GM23338 (cell line): Measurements from ENCODE around the gene ADAT1. TPM values are rescaled to one million over a fixed set of nuclear protein-coding genes. Genes with fewer than 3 reads are reported as not detected.

Experiments used
- ATAC-seq: fragments of 200-7000 bp; cut with Tn5 transposase; 3 replicates; pipeline ENCODE4 v1.9.1; 2020
- DNase-seq: peaks from one replicate; pipeline ENCODE4 v3.0.0-alpha.2; 2015; ENCODE audit warnings: low spot score
- H2AFZ ChIP-seq: fragments of 200-600 bp; sonication (generic); 2 replicates; pipeline ENCODE4 v1.8.0; 2016; ENCODE audit warnings: antibody characterized with exemption, mild to moderate bottlenecking, moderate library complexity
- H3F3A ChIP-seq: fragments of 200-600 bp; sonication (generic); replicated peaks from 2 replicates; pipeline ENCODE4 v1.8.0; 2017; ENCODE audit warnings: antibody characterized with exemption, mixed run types, low read depth
- H3K27ac ChIP-seq: fragments of 200-600 bp; sonication (generic); 2 replicates; pipeline ENCODE4 v1.6.1; 2016; ENCODE audit warnings: low read depth
- H3K27me3 ChIP-seq: fragments of 200-600 bp; sonication (generic); 2 replicates; pipeline ENCODE4 v1.8.0; 2016; ENCODE audit warnings: mild to moderate bottlenecking, mixed run types, moderate library complexity; ENCODE audit not compliant: insufficient read depth
- H3K36me3 ChIP-seq: fragments of 200-600 bp; sonication (generic); 2 replicates; pipeline ENCODE4 v1.8.0; 2016; ENCODE audit warnings: mild to moderate bottlenecking; ENCODE audit not compliant: insufficient read depth
- H3K4me1 ChIP-seq: fragments of 200-600 bp; sonication (generic); 2 replicates; pipeline ENCODE4 v1.8.0; 2016; ENCODE audit warnings: mild to moderate bottlenecking, moderate library complexity; ENCODE audit not compliant: insufficient read depth
- H3K4me2 ChIP-seq: fragments of 200-600 bp; sonication (generic); 2 replicates; pipeline ENCODE4 v1.7.1; 2017; ENCODE audit warnings: mixed run types
- H3K4me3 ChIP-seq: fragments of 200-600 bp; sonication (generic); 2 replicates; pipeline ENCODE4 v1.6.1; 2016; ENCODE audit warnings: mixed run types
- H3K79me2 ChIP-seq: fragments of 200-600 bp; sonication (generic); replicated peaks from 2 replicates; pipeline ENCODE4 v1.8.0; 2017; ENCODE audit warnings: mild to moderate bottlenecking; ENCODE audit not compliant: insufficient read depth
- H3K9me2 ChIP-seq: fragments of 200-600 bp; sonication (generic); 2 replicates; pipeline ENCODE4 v1.8.0; 2017; ENCODE audit not compliant: insufficient read depth
- H4K20me1 ChIP-seq: fragments of 200-600 bp; sonication (generic); replicated peaks from 2 replicates; pipeline ENCODE4 v1.8.0; 2017; ENCODE audit warnings: mild to moderate bottlenecking; ENCODE audit not compliant: insufficient read depth
- H3K27ac Mint-ChIP-seq: 2 replicates; pipeline ENCODE4 v1.8.0; 2020; ENCODE audit warnings: inconsistent platforms, mild to moderate bottlenecking, moderate library complexity, mixed read lengths
- H3K27me3 Mint-ChIP-seq: 3 replicates; pipeline ENCODE4 v1.8.0; 2022; ENCODE audit warnings: low read depth, mild to moderate bottlenecking, moderate library complexity, mixed read lengths, inconsistent platforms; ENCODE audit not compliant: insufficient read depth, poor library complexity
- H3K36me3 Mint-ChIP-seq: 3 replicates; pipeline ENCODE4 v1.8.0; 2021; ENCODE audit warnings: low read depth, mild to moderate bottlenecking, inconsistent platforms, moderate library complexity, mixed read lengths
- H3K4me1 Mint-ChIP-seq: 3 replicates; pipeline ENCODE4 v1.8.0; 2020; ENCODE audit warnings: mild to moderate bottlenecking, inconsistent platforms, mixed read lengths
- H3K4me3 Mint-ChIP-seq: 3 replicates; pipeline ENCODE4 v1.8.0; 2021; ENCODE audit warnings: moderate library complexity, mild to moderate bottlenecking, inconsistent platforms, mixed read lengths
- H3K9me3 Mint-ChIP-seq: 3 replicates; pipeline ENCODE4 v1.8.0; 2020; ENCODE audit warnings: moderate library complexity, mild to moderate bottlenecking, inconsistent platforms, mixed read lengths
- CREB1 ChIP-seq: fragments of 250-450 bp; sonication (Bioruptor Pico); IDR thresholded peaks from 2 replicates; pipeline ENCODE4 v1.5.0; 2020; ENCODE audit warnings: low read depth, mild to moderate bottlenecking, moderate library complexity
- ETS1 ChIP-seq: IDR thresholded peaks from 2 replicates; pipeline ENCODE4 v1.6.1; 2016; ENCODE audit warnings: antibody characterized with exemption
- EZH2 ChIP-seq: fragments of 200-600 bp; sonication (generic); IDR thresholded peaks from one replicate; pipeline ENCODE4 v1.8.0; 2017; ENCODE audit warnings: antibody characterized with exemption, mild to moderate bottlenecking, low read depth; ENCODE audit not compliant: unreplicated experiment
- EZH2phosphoT487 ChIP-seq: fragments of 200-600 bp; sonication (generic); IDR thresholded peaks from one replicate; pipeline ENCODE4 v1.8.1; 2018; ENCODE audit warnings: antibody characterized with exemption; ENCODE audit not compliant: unreplicated experiment
- JUNB ChIP-seq: IDR thresholded peaks from one replicate; pipeline ENCODE4 v1.6.1; 2016; ENCODE audit warnings: antibody characterized with exemption; ENCODE audit not compliant: unreplicated experiment
- NANOG ChIP-seq: IDR thresholded peaks from 2 replicates; pipeline ENCODE4 v1.6.1; 2016; ENCODE audit warnings: antibody characterized with exemption, borderline replicate concordance
- POLR2AphosphoS5 ChIP-seq: IDR thresholded peaks from 2 replicates; pipeline ENCODE4 v1.6.1; 2016; ENCODE audit warnings: antibody characterized with exemption, low read depth
- STAT1 ChIP-seq: IDR thresholded peaks from one replicate; pipeline ENCODE4 v1.6.1; 2016; ENCODE audit warnings: antibody characterized with exemption; ENCODE audit not compliant: unreplicated experiment
- ZNF114 ChIP-seq: fragments of 250-450 bp; sonication (Bioruptor Pico); IDR thresholded peaks from 2 replicates; pipeline ENCODE4 v1.5.0; 2020; ENCODE audit warnings: mild to moderate bottlenecking, moderate library complexity
- ZNF331 ChIP-seq: fragments of 250-450 bp; sonication (Bioruptor Pico); IDR thresholded peaks from 2 replicates; pipeline ENCODE4 v1.5.0; 2020; ENCODE audit warnings: low read depth, mild to moderate bottlenecking, moderate library complexity
- ZNF462 ChIP-seq: fragments of 250-450 bp; sonication (Bioruptor Pico); IDR thresholded peaks from 2 replicates; pipeline ENCODE4 v1.5.0; 2020; ENCODE audit warnings: mild to moderate bottlenecking, moderate library complexity
- polyA plus RNA-seq: library from polyadenylated mRNA; unstranded; fragments of >200 nt; fragmentation: Nextera tagmentation; extraction: Ambion mirVana; gene quantifications from 2 replicates; pipeline ENCODE4 v1.2.1, GENCODE V29; 2016
- total RNA-seq: library from RNA; depleted of rRNA; stranded (reverse); fragments of >200 nt; shearing (Covaris generic); gene quantifications from 2 replicates; pipeline ENCODE4 v1.2.3, GENCODE V29; 2014
- TF ChIP-seq, protein P1 (sequence below): IDR thresholded peaks from one replicate; pipeline ENCODE4 v1.6.1; 2018; ENCODE audit warnings: antibody characterized with exemption; ENCODE audit not compliant: unreplicated experiment
- TF ChIP-seq, protein P2 (sequence below), 2 experiments: fragments of 200-600 bp in 1 of 2; sonication (generic) in 1 of 2; conservative IDR thresholded peaks; 2 replicates each; pipeline versions ENCODE4 v1.5.1 to v1.6.1; 2016 to 2017; ENCODE audit warnings: antibody characterized with exemption in 2 of 2, low read depth in 2 of 2, mild to moderate bottlenecking in 2 of 2, moderate library complexity in 1 of 2

The ADAT1 gene
- total and polyA plus RNA-seq, 2 experiments from 2014 or later, result 17.4 to 53.6 TPM

DNA sequence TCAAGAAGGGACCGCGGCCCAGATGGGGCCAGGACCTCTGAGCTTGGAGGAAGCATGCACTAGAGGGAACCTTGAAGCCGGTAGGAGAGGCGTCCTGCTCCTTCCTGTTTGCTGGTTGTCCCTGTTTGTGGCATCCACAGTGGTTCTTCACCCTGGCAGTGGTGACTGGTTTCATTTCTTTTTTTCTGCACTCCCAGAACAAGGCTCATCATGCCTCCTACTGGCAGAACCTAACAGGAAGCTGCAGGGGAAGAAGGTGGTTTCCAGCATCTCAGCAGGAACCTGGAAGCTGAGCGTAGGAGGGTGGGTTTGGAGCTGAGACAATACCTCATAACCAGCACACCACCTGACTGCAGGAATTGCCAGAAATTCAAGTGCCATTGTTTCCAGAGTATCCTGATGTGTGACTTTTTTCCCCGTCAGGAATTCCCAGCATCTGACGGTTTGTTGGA is 72.8 kb downstream of the ADAT1 start:
- H3K9me3 Mint-ChIP-seq, result no peaks in the 10 kb centered on the region
- Histone ChIP-seq H3K4me2 (no peak overlapping the region), H3K79me2 (no peaks in the 10 kb centered on the region; the same call in 1 of the 2 replicates), H3K4me3 (no peak overlapping the region), H3K27ac (no peak overlapping the region; the same call in 1 of the 2 replicates), H3K9me2 (no peaks in the 10 kb centered on the region), H3K27me3 (no peaks in the 10 kb centered on the region), H2AFZ (no peak overlapping the region), H3F3A (no peaks in the 10 kb centered on the region), H3K4me1 (peaks cover 4% of the 10 kb centered on the region; the same call in 1 of the 2 replicates), H4K20me1 (no peaks in the 10 kb centered on the region), H3K36me3 (no peaks in the 10 kb centered on the region)
- DNase-seq (peak; percentile 89), ATAC-seq (peak; percentile 82)
- no peaks in the 10 kb centered on the region for H3K36me3 Mint-ChIP-seq
- peaks cover 5% of the 10 kb centered on the region for H3K27me3 Mint-ChIP-seq
- no peak for TF ChIP-seq ZNF114 (CRISPR knock-in tag)
- no peak for TF ChIP-seq ZNF331 (CRISPR knock-in tag)
- TF ChIP-seq CREB1 (CRISPR knock-in tag), result no peak
- no peak for TF ChIP-seq POLR2AphosphoS5
- TF ChIP-seq, protein P1, sequence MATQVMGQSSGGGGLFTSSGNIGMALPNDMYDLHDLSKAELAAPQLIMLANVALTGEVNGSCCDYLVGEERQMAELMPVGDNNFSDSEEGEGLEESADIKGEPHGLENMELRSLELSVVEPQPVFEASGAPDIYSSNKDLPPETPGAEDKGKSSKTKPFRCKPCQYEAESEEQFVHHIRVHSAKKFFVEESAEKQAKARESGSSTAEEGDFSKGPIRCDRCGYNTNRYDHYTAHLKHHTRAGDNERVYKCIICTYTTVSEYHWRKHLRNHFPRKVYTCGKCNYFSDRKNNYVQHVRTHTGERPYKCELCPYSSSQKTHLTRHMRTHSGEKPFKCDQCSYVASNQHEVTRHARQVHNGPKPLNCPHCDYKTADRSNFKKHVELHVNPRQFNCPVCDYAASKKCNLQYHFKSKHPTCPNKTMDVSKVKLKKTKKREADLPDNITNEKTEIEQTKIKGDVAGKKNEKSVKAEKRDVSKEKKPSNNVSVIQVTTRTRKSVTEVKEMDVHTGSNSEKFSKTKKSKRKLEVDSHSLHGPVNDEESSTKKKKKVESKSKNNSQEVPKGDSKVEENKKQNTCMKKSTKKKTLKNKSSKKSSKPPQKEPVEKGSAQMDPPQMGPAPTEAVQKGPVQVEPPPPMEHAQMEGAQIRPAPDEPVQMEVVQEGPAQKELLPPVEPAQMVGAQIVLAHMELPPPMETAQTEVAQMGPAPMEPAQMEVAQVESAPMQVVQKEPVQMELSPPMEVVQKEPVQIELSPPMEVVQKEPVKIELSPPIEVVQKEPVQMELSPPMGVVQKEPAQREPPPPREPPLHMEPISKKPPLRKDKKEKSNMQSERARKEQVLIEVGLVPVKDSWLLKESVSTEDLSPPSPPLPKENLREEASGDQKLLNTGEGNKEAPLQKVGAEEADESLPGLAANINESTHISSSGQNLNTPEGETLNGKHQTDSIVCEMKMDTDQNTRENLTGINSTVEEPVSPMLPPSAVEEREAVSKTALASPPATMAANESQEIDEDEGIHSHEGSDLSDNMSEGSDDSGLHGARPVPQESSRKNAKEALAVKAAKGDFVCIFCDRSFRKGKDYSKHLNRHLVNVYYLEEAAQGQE, result no peak
- TF ChIP-seq NANOG, result no peak
- TF ChIP-seq EZH2phosphoT487, result no peak
- TF ChIP-seq ZNF462 (CRISPR knock-in tag), result no peak
- no peak for TF ChIP-seq STAT1
- TF ChIP-seq ETS1, result 0 out of 2 replicates have a peak, but pooled peaks have one; percentile 38
- no peak for TF ChIP-seq JUNB
- TF ChIP-seq, protein P2, sequence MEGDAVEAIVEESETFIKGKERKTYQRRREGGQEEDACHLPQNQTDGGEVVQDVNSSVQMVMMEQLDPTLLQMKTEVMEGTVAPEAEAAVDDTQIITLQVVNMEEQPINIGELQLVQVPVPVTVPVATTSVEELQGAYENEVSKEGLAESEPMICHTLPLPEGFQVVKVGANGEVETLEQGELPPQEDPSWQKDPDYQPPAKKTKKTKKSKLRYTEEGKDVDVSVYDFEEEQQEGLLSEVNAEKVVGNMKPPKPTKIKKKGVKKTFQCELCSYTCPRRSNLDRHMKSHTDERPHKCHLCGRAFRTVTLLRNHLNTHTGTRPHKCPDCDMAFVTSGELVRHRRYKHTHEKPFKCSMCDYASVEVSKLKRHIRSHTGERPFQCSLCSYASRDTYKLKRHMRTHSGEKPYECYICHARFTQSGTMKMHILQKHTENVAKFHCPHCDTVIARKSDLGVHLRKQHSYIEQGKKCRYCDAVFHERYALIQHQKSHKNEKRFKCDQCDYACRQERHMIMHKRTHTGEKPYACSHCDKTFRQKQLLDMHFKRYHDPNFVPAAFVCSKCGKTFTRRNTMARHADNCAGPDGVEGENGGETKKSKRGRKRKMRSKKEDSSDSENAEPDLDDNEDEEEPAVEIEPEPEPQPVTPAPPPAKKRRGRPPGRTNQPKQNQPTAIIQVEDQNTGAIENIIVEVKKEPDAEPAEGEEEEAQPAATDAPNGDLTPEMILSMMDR (conservative IDR thresholded peaks at IDR 0.05; ENCODE audit: low read depth in 2 of 2), result peak; percentile 74 to 93
- no peak for TF ChIP-seq EZH2
- no peak overlapping the region for H3K4me3 Mint-ChIP-seq
- peak overlapping the region; percentile 56 for H3K27ac Mint-ChIP-seq
- peaks cover 7% of the 10 kb centered on the region; the same call in 2 of the 3 replicates for H3K4me1 Mint-ChIP-seq
